Measurements from ENCODE around the gene IL12RB1. TPM values are rescaled to one million over a fixed set of nuclear protein-coding genes. Genes with fewer than 3 reads are reported as not detected.
A peak's percentile ranks its signal among the peaks of the same experiment; 100 is the strongest.
"Not testable (repeated sequence)": the region's sequence is repeated elsewhere in the genome, so short reads cannot be mapped to it uniquely, and the experiment has no call there.

The IL12RB1 gene
- total and polyA plus RNA-seq, 10 of the 15 experiments (the other 5 are each of a cell fraction or from before 2014, with no cell fraction given) = 2.8 to 29.9 (median 17.6) TPM

DNA sequence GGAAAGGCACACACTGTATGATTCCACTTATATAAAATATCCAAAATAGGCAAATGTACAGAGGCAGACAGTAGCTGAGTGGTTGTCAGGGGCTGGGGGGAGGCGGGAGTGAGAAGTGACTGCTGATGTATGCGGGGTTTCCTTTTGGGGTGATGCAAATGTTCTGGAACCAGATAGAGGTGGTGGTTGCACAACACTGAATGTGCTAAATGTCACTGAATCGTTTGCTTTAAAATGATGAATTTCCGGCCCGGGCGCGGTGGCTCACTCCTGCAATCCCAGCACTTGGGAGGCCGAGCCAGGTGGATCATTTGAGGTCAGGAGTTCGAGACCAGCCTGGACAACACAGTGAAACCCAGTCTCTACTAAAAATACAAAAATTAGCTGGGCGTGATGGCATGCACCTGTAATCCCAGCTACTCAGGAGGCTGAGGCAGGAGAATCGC lies 2.4 kb upstream of the IL12RB1 start:
- H4K20me1 ChIP-seq (ENCODE audit: control insufficient read depth, insufficient read depth); DNase-seq (ENCODE audit: low read depth, low spot score); H3K9ac ChIP-seq (ENCODE audit: control insufficient read depth, insufficient read depth, low read length); H3K36me3 ChIP-seq (ENCODE audit: control insufficient read depth in 2 of 2, insufficient read depth in 2 of 2, low read length in 1 of 2); FAIRE-seq; BruUV-seq (replicated peaks); H3K79me2 ChIP-seq (ENCODE audit: control insufficient read depth, insufficient read depth, low read length); in situ Hi-C loops (cut with MboI); H3K9me3 ChIP-seq (replicated peaks; ENCODE audit: control insufficient read depth, insufficient read depth, low read length); H3K27me3 ChIP-seq (replicated peaks in 1 of 2; ENCODE audit: control insufficient read depth in 2 of 2, insufficient read depth in 2 of 2, low read length in 1 of 2); intact Hi-C loops (cut with micrococcal nuclease; ENCODE audit: unreplicated experiment); H2AFZ ChIP-seq (ENCODE audit: control insufficient read depth, low read depth, low read length); H3K4me2 ChIP-seq (ENCODE audit: control insufficient read depth, insufficient read depth): not testable (repeated sequence)
- TF ChIP-seq EED (IDR thresholded peaks at IDR 0.05; ENCODE audit: low read depth) (0 out of 2 replicates have a peak, but pooled peaks have one; percentile 49), MTA2 (IDR thresholded peaks at IDR 0.05; ENCODE audit: low read depth) (peak; percentile 21; the same call in 1 of the 2 replicates), SP1 (IDR thresholded peaks at IDR 0.05; ENCODE audit: low read depth, low read length) (peak; percentile 21), IKZF1 (conservative IDR thresholded peaks at IDR 0.05) (peak; percentile 53; the same call in 1 of the 2 replicates), CREM (IDR thresholded peaks at IDR 0.05; ENCODE audit: low read depth) (peak; percentile 57; the same call in 1 of the 2 replicates), SRF (IDR thresholded peaks at IDR 0.05; ENCODE audit: low read depth in 2 of 2, low read length in 2 of 2) (peak in 1 of 2 experiments; percentile 58; a peak in 1 of 4 replicates), IKZF2 (IDR thresholded peaks at IDR 0.05) (peak; percentile 50 to 69; a peak in 3 of 4 replicates), CEBPB (IDR thresholded peaks at IDR 0.05; ENCODE audit: borderline replicate concordance in 1 of 2, low read depth in 2 of 2, low read length in 2 of 2) (peak in 1 of 2 experiments; percentile 86; a peak in 2 of 4 replicates), POU2F2 (IDR thresholded peaks at IDR 0.05; ENCODE audit: borderline replicate concordance, low read depth, low read length) (peak; percentile 56; the same call in 1 of the 3 replicates), SREBF2 (IDR thresholded peaks at IDR 0.05; ENCODE audit: low read length) (0 out of 2 replicates have a peak, but pooled peaks have one; percentile 11), RUNX3 (IDR thresholded peaks at IDR 0.05; ENCODE audit: low read length) (peak; percentile 34; the same call in 1 of the 2 replicates), CREB1 (IDR thresholded peaks at IDR 0.05; ENCODE audit: low read depth) (peak; percentile 86), ZNF24 (IDR thresholded peaks at IDR 0.05) (0 out of 2 replicates have a peak, but pooled peaks have one; percentile 15), GABPA (IDR thresholded peaks at IDR 0.05; ENCODE audit: low read depth) (0 out of 2 replicates have a peak, but pooled peaks have one; percentile 34), BHLHE40 (IDR thresholded peaks at IDR 0.05; ENCODE audit: borderline replicate concordance in 1 of 2, low read depth in 2 of 2, low read length in 1 of 2) (peak in 1 of 2 experiments; percentile 38; a peak in 1 of 4 replicates), ATF7 (IDR thresholded peaks at IDR 0.05; ENCODE audit: low read depth) (peak; percentile 46; the same call in 1 of the 2 replicates)
- TF ChIP-seq, protein P1, sequence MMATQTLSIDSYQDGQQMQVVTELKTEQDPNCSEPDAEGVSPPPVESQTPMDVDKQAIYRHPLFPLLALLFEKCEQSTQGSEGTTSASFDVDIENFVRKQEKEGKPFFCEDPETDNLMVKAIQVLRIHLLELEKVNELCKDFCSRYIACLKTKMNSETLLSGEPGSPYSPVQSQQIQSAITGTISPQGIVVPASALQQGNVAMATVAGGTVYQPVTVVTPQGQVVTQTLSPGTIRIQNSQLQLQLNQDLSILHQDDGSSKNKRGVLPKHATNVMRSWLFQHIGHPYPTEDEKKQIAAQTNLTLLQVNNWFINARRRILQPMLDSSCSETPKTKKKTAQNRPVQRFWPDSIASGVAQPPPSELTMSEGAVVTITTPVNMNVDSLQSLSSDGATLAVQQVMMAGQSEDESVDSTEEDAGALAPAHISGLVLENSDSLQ (IDR thresholded peaks at IDR 0.05) = peak; percentile 70
- SMC1A ChIA-PET (ENCODE audit: uncharacterized antibody, unreplicated experiment) = interaction anchor here (0.6 to 5.0 kb wide), 2 partner anchors 9 to 371 kb away, joined by 3 to 30 read pairs; partner anchors contain the start of gene MAST3
- WGBS (ENCODE audit: insufficient coverage, insufficient replicate concordance, low lambda C conversion rate, missing lambda C conversion rate) = 1% methylated on average over 11 of the region's 11 CpGs
- H3K27ac ChIP-seq (ENCODE audit: control insufficient read depth, insufficient read depth) = peak overlapping the region; percentile 93
- ATAC-seq = peak; percentile 75
- POLR2A ChIA-PET = interaction anchor here (0.6 to 4.2 kb wide), 7 partner anchors 9 to 216 kb away, joined by 3 to 31 read pairs (median 5); partner anchors contain the start of genes MAST3 and PIK3R2
- CTCF ChIA-PET = interaction anchor here (1.2 kb wide), 1 partner anchor 9 kb away, joined by 3 read pairs; no protein-coding TSS in a partner anchor
- H3K4me3 ChIP-seq = 0 out of 2 replicates have a peak overlapping the region, but pooled peaks have one; percentile 19
- RAD21 ChIA-PET (ENCODE audit: unreplicated experiment) = interaction anchor here (0.7 to 3.6 kb wide), 5 partner anchors 10 to 1887 kb away, joined by 3 to 37 read pairs (median 4); partner anchors contain the start of gene MAST3
- H3K4me1 ChIP-seq (ENCODE audit: control insufficient read depth, insufficient read depth, low read length) = peaks cover 34% of the 10 kb centered on the region

Data from GM12878 (cell line).